ENCODE data around the gene SCFD1. TPM values are rescaled to one million over a fixed set of nuclear protein-coding genes. Genes with fewer than 3 reads are reported as not detected.
A peak's percentile ranks its signal among the peaks of the same experiment; 100 is the strongest.
"Not testable (repeated sequence)": the region's sequence is repeated elsewhere in the genome, so short reads cannot be mapped to it uniquely, and the experiment has no call there.

SCFD1 gene
- total RNA-seq, 1 donor from 2014 or later, result 72.6 TPM

DNA sequence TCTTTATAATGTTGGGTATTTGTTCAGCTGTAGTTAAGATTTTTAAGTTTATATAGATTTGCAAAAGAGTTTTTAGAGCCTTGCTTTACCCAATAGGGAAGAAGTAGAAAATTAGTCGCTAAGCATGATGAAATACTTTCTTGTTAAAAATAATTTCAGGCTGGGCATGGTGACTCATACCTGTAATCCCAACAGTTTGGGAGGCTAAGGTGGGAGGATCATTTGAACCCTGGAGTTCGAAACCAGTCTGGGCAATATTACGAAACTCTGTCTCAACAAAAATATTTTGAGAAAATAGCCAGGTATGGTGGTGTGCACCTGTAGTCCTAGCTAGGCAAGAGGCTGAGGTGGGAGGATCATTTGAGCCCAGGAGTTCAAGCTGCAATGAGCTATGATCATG is 18.7 kb upstream of the SCFD1 start:
- intact Hi-C loops (cut with DNase I), result no loop called here
- Histone ChIP-seq H3K27me3 (no peaks in the 10 kb centered on the region), H3K4me1 (no peaks in the 10 kb centered on the region), H3K27ac (no peak overlapping the region), H3K4me3 (no peak overlapping the region), H3K9me3 (no peaks in the 10 kb centered on the region), H3K36me3 (peaks cover 32% of the 10 kb centered on the region)
- ATAC-seq, result no peak
- TF ChIP-seq, protein P1, sequence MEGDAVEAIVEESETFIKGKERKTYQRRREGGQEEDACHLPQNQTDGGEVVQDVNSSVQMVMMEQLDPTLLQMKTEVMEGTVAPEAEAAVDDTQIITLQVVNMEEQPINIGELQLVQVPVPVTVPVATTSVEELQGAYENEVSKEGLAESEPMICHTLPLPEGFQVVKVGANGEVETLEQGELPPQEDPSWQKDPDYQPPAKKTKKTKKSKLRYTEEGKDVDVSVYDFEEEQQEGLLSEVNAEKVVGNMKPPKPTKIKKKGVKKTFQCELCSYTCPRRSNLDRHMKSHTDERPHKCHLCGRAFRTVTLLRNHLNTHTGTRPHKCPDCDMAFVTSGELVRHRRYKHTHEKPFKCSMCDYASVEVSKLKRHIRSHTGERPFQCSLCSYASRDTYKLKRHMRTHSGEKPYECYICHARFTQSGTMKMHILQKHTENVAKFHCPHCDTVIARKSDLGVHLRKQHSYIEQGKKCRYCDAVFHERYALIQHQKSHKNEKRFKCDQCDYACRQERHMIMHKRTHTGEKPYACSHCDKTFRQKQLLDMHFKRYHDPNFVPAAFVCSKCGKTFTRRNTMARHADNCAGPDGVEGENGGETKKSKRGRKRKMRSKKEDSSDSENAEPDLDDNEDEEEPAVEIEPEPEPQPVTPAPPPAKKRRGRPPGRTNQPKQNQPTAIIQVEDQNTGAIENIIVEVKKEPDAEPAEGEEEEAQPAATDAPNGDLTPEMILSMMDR (IDR thresholded peaks at IDR 0.05), result no peak
- DNase-seq, result no peak

DNA sequence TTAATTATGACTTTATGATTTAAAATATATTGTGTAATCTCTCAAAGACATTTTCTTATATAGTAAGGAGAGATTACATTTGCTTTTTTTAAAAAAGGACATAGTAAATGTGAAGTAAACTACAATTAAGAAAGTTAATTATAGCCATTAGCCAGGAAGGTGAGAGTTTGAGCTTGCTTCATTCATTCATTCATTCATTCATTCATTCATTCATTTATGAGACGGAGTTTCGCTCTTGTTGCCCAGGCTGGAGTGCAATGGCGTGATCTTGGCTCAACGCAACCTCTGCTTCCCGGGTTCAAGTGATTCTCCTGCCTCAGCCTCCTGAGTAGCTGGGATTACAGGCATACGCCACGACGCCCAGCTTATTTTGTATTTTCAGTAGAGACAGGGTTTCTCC is 17.4 kb upstream of the SCFD1 start:
- H3K9me3 ChIP-seq; H3K27ac ChIP-seq; intact Hi-C loops (cut with DNase I); ATAC-seq; H3K4me3 ChIP-seq; DNase-seq; H3K4me1 ChIP-seq; H3K27me3 ChIP-seq: not testable (repeated sequence)
- H3K36me3 ChIP-seq, result peaks cover 22% of the 10 kb centered on the region

DNA sequence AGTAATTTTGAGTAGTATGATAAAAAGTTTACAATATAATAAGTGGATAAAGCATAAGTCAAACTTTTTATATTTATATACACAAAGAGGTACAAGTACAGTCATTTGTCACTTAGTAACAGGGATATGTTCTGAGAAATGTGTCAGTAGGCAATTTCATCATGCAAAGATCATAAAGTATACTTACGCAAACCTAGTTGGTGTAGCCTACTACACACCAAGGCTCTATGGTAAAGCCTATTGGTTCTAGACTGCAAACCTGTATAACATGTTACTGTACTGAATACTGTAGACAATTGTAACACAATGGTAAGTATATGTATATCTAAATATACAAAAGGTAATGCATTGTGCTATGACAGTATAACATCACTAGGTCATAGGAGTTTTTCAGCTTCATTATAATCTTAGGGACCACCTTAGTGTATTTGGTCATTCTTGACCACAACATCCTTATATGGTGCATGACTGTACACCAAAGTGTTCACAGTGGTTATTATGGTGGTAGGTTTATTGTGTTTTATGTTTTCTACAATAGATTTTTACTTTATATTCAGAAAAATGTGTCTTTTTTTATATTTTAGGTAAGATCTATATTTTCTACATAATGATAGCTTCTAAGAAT is 14.9 kb upstream of the SCFD1 start:
- Histone ChIP-seq H3K36me3 (peaks cover 15% of the 10 kb centered on the region), H3K4me1 (no peaks in the 10 kb centered on the region), H3K4me3 (no peak overlapping the region), H3K27me3 (no peaks in the 10 kb centered on the region), H3K9me3 (no peaks in the 10 kb centered on the region), H3K27ac (no peak overlapping the region)
- ATAC-seq (no peak), DNase-seq (no peak)
- intact Hi-C loops (cut with DNase I), result no loop called here
- TF ChIP-seq, protein P1 (IDR thresholded peaks at IDR 0.05), result no peak

DNA sequence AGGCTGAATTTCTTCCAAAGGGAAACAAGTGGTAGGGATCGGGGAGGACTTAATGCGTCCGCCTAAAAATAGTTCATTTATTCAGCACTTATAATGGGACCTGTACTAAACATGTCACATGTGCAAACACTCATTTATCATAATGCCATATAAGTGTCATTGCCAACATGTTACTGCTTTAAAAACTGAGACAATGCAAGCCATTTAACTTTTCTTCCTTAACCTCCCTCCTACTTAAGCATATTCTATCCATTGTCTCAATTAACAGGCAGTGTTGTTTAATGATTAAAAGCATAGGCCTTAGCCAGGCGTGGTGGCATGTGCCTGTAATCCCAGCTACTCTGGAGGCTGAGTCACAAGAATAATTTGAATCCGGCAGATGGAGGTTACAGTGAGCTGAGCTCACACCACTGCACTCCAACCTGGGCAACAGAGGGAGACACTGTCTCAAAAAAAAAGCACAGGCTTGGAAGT is 13.5 kb upstream of the SCFD1 start:
- DNase-seq, result no peak
- TF ChIP-seq, protein P1 (IDR thresholded peaks at IDR 0.05), result no peak
- no peak overlapping the region for H3K27ac ChIP-seq
- no peaks in the 10 kb centered on the region for H3K27me3 ChIP-seq
- peaks cover 6% of the 10 kb centered on the region for H3K36me3 ChIP-seq
- H3K9me3 ChIP-seq, result no peaks in the 10 kb centered on the region
- no peaks in the 10 kb centered on the region for H3K4me1 ChIP-seq
- no peak for ATAC-seq
- intact Hi-C loops (cut with DNase I), result no loop called here
- no peak overlapping the region for H3K4me3 ChIP-seq

DNA sequence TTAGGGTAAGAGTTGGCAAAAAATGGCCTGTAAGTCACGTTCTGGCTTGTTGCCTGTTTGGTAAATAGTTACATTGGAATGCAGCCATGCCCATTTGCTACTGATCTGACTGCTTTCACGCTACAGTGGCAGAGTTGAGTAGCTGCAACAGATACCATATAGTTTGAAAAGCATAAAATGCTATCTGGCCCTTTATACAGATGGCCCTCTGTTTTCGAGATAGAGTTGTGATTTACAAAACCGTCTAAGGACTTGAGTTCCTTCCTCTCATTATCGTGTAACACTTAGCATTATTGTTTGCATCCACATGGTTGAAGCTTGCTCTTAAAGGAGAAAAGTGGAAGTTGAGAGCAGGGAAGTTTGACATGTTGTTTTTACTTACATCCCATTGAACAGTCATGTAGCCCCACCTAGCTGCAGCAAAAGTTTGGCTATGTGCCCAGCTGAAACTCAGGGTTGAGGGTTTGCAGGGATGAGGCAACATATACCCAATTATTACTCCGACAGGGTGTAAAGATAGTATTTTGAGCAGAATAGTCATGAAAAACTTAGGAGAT is 11.3 kb upstream of the SCFD1 start:
- ATAC-seq, result peak; percentile 86
- TF ChIP-seq, protein P1 (IDR thresholded peaks at IDR 0.05), result peak; percentile 38
- DNase-seq, result no peak
- H3K27ac ChIP-seq, result no peak overlapping the region
- peaks cover 5% of the 10 kb centered on the region for H3K36me3 ChIP-seq
- intact Hi-C loops (cut with DNase I), result no loop called here
- H3K4me1 ChIP-seq, result no peaks in the 10 kb centered on the region
- H3K27me3 ChIP-seq, result no peaks in the 10 kb centered on the region
- no peak overlapping the region for H3K4me3 ChIP-seq
- H3K9me3 ChIP-seq, result no peaks in the 10 kb centered on the region

DNA sequence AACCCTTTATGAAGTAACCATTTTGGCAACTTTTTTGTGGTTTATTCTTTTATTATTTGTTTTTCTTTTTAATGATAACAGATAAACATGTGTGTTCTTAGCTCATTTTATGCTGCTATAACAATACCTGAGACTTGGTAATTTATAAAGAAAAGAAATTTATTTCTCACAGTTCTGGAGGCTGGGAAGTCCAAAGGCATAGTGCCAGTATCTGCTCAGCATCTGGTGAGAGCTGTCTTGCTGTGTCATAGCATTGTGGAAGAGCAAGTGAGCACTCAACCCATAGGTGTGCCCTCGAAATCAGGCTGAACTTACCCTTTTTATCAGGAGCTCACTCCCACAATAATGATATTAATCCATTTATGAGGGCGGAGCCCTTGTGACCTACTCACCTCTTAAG is 8.0 kb upstream of the SCFD1 start:
- DNase-seq (no peak), ATAC-seq (no peak)
- H3K36me3 ChIP-seq, result peaks cover 5% of the 10 kb centered on the region
- TF ChIP-seq, protein P1 (IDR thresholded peaks at IDR 0.05), result no peak
- intact Hi-C loops (cut with DNase I), result no loop called here
- no peaks in the 10 kb centered on the region for H3K4me1 ChIP-seq
- no peaks in the 10 kb centered on the region for H3K9me3 ChIP-seq
- no peak overlapping the region for H3K27ac ChIP-seq
- H3K4me3 ChIP-seq, result no peak overlapping the region
- no peaks in the 10 kb centered on the region for H3K27me3 ChIP-seq

Data from upper lobe of right lung (tissue), 1 donor.